Activated CD4-positive, CD25-positive, alpha-beta regulatory T cell treated with anti-CD3 and anti-CD28 coated beads, Interleukin-2, amount 50 U/mL, for 16 hours (primary cell): Measurements from ENCODE around the gene SOCS1.
A peak's percentile ranks its signal among the peaks of the same experiment; 100 is the strongest.

ENCODE experiments used
- DNase-seq: peaks from one replicate; pipeline ENCODE4 v3.0.0-alpha.2; 2020; ENCODE audit warnings: low read depth, low spot score

Gene SOCS1

GRCh38 chr16:11262915-11263314 is 6.9 kb upstream of the SOCS1 start:
- DNase-seq: no peak

GRCh38 chr16:11260596-11260966 is 4.6 kb upstream of the SOCS1 start:
- DNase-seq: no peak

- DNase-seq: no peak
Measured at GRCh38 chr16:11259655-11260595, 3.9 kb upstream of the SOCS1 start.

- DNase-seq: no peak
Measured at GRCh38 chr16:11258553-11259492, 2.8 kb upstream of the SOCS1 start.

- DNase-seq: no peak
Measured at GRCh38 chr16:11257131-11257938, 1.3 kb upstream of the SOCS1 start.

- no peak for DNase-seq
Measured at GRCh38 chr16:11256661-11257130, 692 bp upstream of the SOCS1 start.

- peak; percentile 44 for DNase-seq
Measured at GRCh38 chr16:11254913-11255736, 879 bp downstream of the SOCS1 start.

- no peak for DNase-seq
Measured at GRCh38 chr16:11253995-11254912, 1.8 kb downstream of the SOCS1 start.

- DNase-seq: no peak
Measured at GRCh38 chr16:11253009-11253994, 2.7 kb downstream of the SOCS1 start.

GRCh38 chr16:11252482-11252931 is 3.5 kb downstream of the SOCS1 start:
- DNase-seq: no peak

- DNase-seq: peak; percentile 69
Measured at GRCh38 chr16:11251525-11252481, 4.2 kb downstream of the SOCS1 start.

- DNase-seq: no peak
Measured at GRCh38 chr16:11250786-11251524, 5.0 kb downstream of the SOCS1 start.

GRCh38 chr16:11250091-11250785 is 5.8 kb downstream of the SOCS1 start:
- no peak for DNase-seq

- DNase-seq: no peak
Measured at GRCh38 chr16:11249233-11250061, 6.6 kb downstream of the SOCS1 start.

GRCh38 chr16:11248133-11248532 is 7.9 kb downstream of the SOCS1 start:
- no peak for DNase-seq
